Endothelial cell of umbilical vein (primary cell): ENCODE data around the gene CCN2. TPM values are rescaled to one million over a fixed set of nuclear protein-coding genes. Genes with fewer than 3 reads are reported as not detected.
A peak's percentile ranks its signal among the peaks of the same experiment; 100 is the strongest.

Experiments
- BruUV-seq: library from RNA; stranded (reverse); fragments of 400-500 nt; replicated peaks from 2 replicates; lab custom pipeline; 2021; lab: Mats Ljungman, UMichigan
- CTCF ChIA-PET: fragments of 300-600, 350-600 bp; sonication (Branson Sonifier 250); formaldehyde crosslinking; loops from one replicate; lab custom pipeline; 2021; ENCODE audit warnings: antibody characterized with exemption, inconsistent platforms; lab: Charles Lee
- POLR2A ChIA-PET: fragments of 300-600, 350-600 bp; sonication (Branson Sonifier 250); formaldehyde crosslinking; loops from one replicate; lab custom pipeline; 2021; ENCODE audit warnings: antibody characterized with exemption, inconsistent platforms; lab: Charles Lee
- DNase-seq: peaks from one replicate; pipeline ENCODE4 v3.0.0-alpha.2; 2011; ENCODE audit warnings: low read depth, low spot score
- FAIRE-seq: peaks from 2 replicates; lab custom pipeline; 2011; peaks lifted over from hg19 to GRCh38; lab: Jason Lieb, UNC
- H2AFZ ChIP-seq: 2 replicates; pipeline ENCODE4 v1.6.0; 2012; ENCODE audit warnings: low read depth, low read length, control low read depth, inconsistent platforms
- H3K27ac ChIP-seq: 2 replicates; pipeline ENCODE4 v1.5.1; 2011; ENCODE audit warnings: low read depth, mild to moderate bottlenecking, control low read depth, low read length, moderate library complexity; ENCODE audit not compliant: insufficient read depth
- H3K27me3 ChIP-seq, 2 experiments: 2 replicates each; pipeline versions ENCODE4 v1.6.0 to v1.6.1; 2011; ENCODE audit warnings: low read length in 2 of 2, mixed read lengths in 1 of 2; ENCODE audit not compliant: control insufficient read depth in 2 of 2, insufficient read depth in 2 of 2
- H3K36me3 ChIP-seq, 2 experiments: 2 replicates in 1 of 2; 3 replicates in 1 of 2; pipeline ENCODE4 v1.5.1; 2011; ENCODE audit warnings: low read length in 2 of 2, mild to moderate bottlenecking in 1 of 2, moderate library complexity in 1 of 2; ENCODE audit not compliant: control insufficient read depth in 2 of 2, insufficient read depth in 2 of 2; ENCODE audit errors: extremely low read depth in 1 of 2
- H3K4me1 ChIP-seq: 3 replicates; pipeline ENCODE4 v1.5.1; 2011; ENCODE audit warnings: mild to moderate bottlenecking, low read length; ENCODE audit not compliant: control insufficient read depth, insufficient read depth; ENCODE audit errors: extremely low read depth
- H3K4me2 ChIP-seq: 2 replicates; pipeline ENCODE4 v1.6.1; 2011; ENCODE audit warnings: low read length, control low read depth, mixed read lengths; ENCODE audit not compliant: insufficient read depth
- H3K4me3 ChIP-seq, 3 experiments: fragments of 200-600 bp in 1 of 3; sonication (generic), shearing (Covaris generic) in 1 of 3; replicated peaks in 1 of 3; 2 replicates each; pipeline ENCODE4 v1.5.1; 2011 to 2016; ENCODE audit warnings: control low read depth in 3 of 3, low read length in 3 of 3, mild to moderate bottlenecking in 2 of 3, inconsistent platforms in 1 of 3, low read depth in 1 of 3, moderate library complexity in 1 of 3; ENCODE audit not compliant: insufficient read depth in 1 of 3
- H3K79me2 ChIP-seq: 2 replicates; pipeline ENCODE4 v1.6.0; 2012; ENCODE audit warnings: low read length, inconsistent platforms; ENCODE audit not compliant: control insufficient read depth, insufficient read depth
- H3K9ac ChIP-seq: replicated peaks from 2 replicates; pipeline ENCODE3; 2011; ENCODE audit warnings: low read length, control low read depth; ENCODE audit not compliant: insufficient read depth; ENCODE audit errors: extremely low read depth
- H3K9me1 ChIP-seq: replicated peaks from 3 replicates; pipeline ENCODE4 v1.6.0; 2011; ENCODE audit warnings: mild to moderate bottlenecking, low read length; ENCODE audit not compliant: control insufficient read depth, insufficient read depth; ENCODE audit errors: extremely low read depth
- H3K9me3 ChIP-seq: replicated peaks from 2 replicates; pipeline ENCODE4 v1.5.1; 2012; ENCODE audit warnings: low read length, inconsistent platforms; ENCODE audit not compliant: control insufficient read depth, insufficient read depth
- H4K20me1 ChIP-seq: replicated peaks from 2 replicates; pipeline ENCODE3; 2011; ENCODE audit warnings: mild to moderate bottlenecking, low read length; ENCODE audit not compliant: control insufficient read depth, insufficient read depth; ENCODE audit errors: extremely low read depth
- EZH2 ChIP-seq: IDR thresholded peaks from 2 replicates; pipeline ENCODE4 v1.6.1; 2012; ENCODE audit warnings: borderline replicate concordance, low read depth, mild to moderate bottlenecking, moderate library complexity, low read length, inconsistent platforms; ENCODE audit not compliant: severe bottlenecking
- FOS ChIP-seq: IDR thresholded peaks from 2 replicates; pipeline ENCODE4 v1.6.1; 2011; ENCODE audit warnings: mild to moderate bottlenecking, low read length, moderate library complexity, borderline replicate concordance; ENCODE audit not compliant: insufficient read depth
- GATA2 ChIP-seq: IDR thresholded peaks from 2 replicates; pipeline ENCODE4 v1.7.0; 2011; ENCODE audit warnings: low read depth, mild to moderate bottlenecking, moderate library complexity, mixed read lengths, low read length; ENCODE audit not compliant: insufficient read length, insufficient read depth
- JUN ChIP-seq: IDR thresholded peaks from 2 replicates; pipeline ENCODE4 v1.6.1; 2011; ENCODE audit warnings: borderline replicate concordance, low read depth; ENCODE audit not compliant: insufficient read length, insufficient read depth
- MYC ChIP-seq: IDR thresholded peaks from one replicate; pipeline ENCODE4 v1.6.1; 2011; ENCODE audit warnings: mild to moderate bottlenecking, low read depth, low read length
- POLR2A ChIP-seq: IDR thresholded peaks from 2 replicates; pipeline ENCODE4 v1.6.1; 2012; ENCODE audit warnings: low read depth, mild to moderate bottlenecking, control low read depth, low read length
- dilution Hi-C: fragments of 300-500 bp; cut with MboI; formaldehyde crosslinking; loops from one replicate; pipeline ENCODE4 v1.15.0; 2019; ENCODE audit warnings: low sequenced_read_pairs; ENCODE audit not compliant: extremely low pct_ligation_motif_present
- intact Hi-C: fragments of 100-400 bp; cut with micrococcal nuclease; formaldehyde crosslinking; loops from one replicate; pipeline ENCODE4 v1.10.0; 2022
- polyA plus RNA-seq, 4 experiments: library from polyadenylated mRNA; depleted of rRNA in 3 of 4; stranded (reverse) in 3 of 4; unstranded in 1 of 4; fragments of >200 nt; gene quantifications; 2 replicates each; pipeline versions ENCODE4 v1.2.1 to v1.2.3, GENCODE V29; 2011 to 2012; ENCODE audit warnings: missing spikeins in 1 of 4
- total RNA-seq: library from RNA; stranded (reverse); gene quantifications from 2 replicates; pipeline ENCODE4 v1.2.3, GENCODE V29; 2021
- TF ChIP-seq, protein P1 (sequence below): IDR thresholded peaks from 2 replicates; pipeline ENCODE4 v1.6.1; 2011; ENCODE audit not compliant: insufficient read depth, insufficient read length
- TF ChIP-seq, protein P2 (sequence below), 2 donors: IDR thresholded peaks; 1 replicate in 1 of 2; 2 replicates in 1 of 2; pipeline ENCODE4 v1.5.1; 2011; ENCODE audit warnings: low read length in 2 of 2, mild to moderate bottlenecking in 2 of 2, moderate library complexity in 2 of 2, control low read depth in 1 of 2, inconsistent platforms in 1 of 2, low read depth in 1 of 2; ENCODE audit not compliant: insufficient read depth in 1 of 2; ENCODE audit errors: extremely low read depth in 1 of 2

The CCN2 gene
- total and polyA plus RNA-seq, 2 donors (not counting 3 experiments of a cell fraction or from before 2014, with no cell fraction given) = 1,926 to 2,488 TPM

DNA sequence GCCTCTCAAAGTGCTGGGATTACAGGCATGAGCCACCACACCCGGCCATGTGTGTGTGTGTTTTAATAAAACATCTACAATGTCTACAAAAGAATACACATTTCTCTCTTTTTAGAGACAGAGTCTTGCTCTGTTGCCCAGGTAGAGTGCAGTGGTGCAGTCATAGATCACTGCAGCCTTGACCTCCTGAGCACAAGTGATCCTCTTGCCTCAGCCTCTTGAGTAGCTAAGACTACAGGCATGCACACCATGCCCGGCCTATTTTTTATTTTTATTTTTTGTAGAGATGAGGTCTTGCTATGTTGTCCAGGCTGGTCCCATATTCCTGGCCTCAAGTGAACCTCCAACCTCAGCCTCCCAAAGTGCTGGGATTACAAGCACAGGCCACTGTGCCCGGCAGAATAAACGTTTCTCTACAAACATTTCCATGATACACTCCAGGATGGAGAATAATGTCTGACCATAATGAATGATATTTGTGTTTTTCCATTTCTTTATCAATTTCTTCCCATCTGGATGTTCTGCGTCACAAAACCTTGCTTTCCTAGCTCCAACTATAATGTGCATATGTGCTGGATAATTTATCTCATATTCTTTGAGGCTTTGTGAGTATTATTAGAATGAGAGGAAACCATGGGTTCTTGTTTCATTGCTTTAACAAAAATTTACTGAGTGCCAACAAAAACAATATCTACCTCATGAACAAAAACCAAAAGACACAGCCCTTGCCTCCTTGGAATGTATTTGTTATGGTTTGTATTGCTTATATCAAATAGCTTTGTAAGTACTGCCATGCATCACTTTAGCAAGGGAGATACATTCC is 28.6 kb upstream of the CCN2 start:
- peak overlapping the region; percentile 38 for H3K9ac ChIP-seq
- no peak overlapping the region for H3K4me2 ChIP-seq
- H3K79me2 ChIP-seq = no peaks in the 10 kb centered on the region
- TSS peak; percentile 22 for BruUV-seq
- ChIA-PET POLR2A (interaction anchor here (0.7 to 3.8 kb wide), 7 partner anchors 9 to 151 kb away, joined by 3 to 34 read pairs (median 4); partner anchors contain the start of gene CCN2), CTCF (interaction anchor here (0.6 to 1.9 kb wide), 12 partner anchors 8 to 152 kb away, joined by 3 to 8 read pairs (median 3); partner anchors contain the start of gene CCN2)
- no peaks in the 10 kb centered on the region for H3K9me3 ChIP-seq
- no peaks in the 10 kb centered on the region for H4K20me1 ChIP-seq
- intact Hi-C loops (loop anchor here (1.0 kb wide), 4 partner anchors 28 to 152 kb away; partner anchors contain the start of gene CCN2), dilution Hi-C loops (no loop called here)
- no peak overlapping the region for H2AFZ ChIP-seq
- peak overlapping the region; percentile 74 for H3K27ac ChIP-seq
- H3K27me3 ChIP-seq = no peaks in the 10 kb centered on the region
- peak; percentile 85 for FAIRE-seq
- no peak overlapping the region for H3K4me3 ChIP-seq
- no peaks in the 10 kb centered on the region for H3K9me1 ChIP-seq
- H3K36me3 ChIP-seq = no peaks in the 10 kb centered on the region
- H3K4me1 ChIP-seq = peaks cover 37% of the 10 kb centered on the region
- TF ChIP-seq JUN (peak; percentile 64), GATA2 (no peak), FOS (peak; percentile 37)
- TF ChIP-seq, protein P1, sequence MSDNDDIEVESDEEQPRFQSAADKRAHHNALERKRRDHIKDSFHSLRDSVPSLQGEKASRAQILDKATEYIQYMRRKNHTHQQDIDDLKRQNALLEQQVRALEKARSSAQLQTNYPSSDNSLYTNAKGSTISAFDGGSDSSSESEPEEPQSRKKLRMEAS = no peak
- DNase-seq = peak; percentile 95

DNA sequence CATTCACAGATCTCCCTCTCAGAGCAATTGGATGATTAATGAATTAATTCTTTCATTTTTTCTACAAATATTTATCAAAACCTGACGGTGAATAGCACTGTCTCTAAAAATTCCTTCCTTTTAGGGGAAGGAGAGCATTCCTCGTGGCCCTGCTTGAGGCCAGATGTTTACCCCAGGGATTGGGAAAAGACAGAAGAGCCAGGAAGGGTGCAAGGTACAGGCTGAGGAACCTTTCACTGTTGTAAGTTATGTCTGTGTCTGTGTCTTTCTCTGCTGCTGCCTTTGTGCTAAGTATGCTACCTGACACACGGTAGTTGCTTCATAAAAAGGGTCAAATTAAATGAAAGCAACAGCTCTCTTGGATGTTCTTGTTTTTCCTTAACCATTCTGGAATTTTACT is 27.4 kb upstream of the CCN2 start:
- TF ChIP-seq GATA2 (no peak), EZH2 (no peak), POLR2A (no peak), MYC (no peak), FOS (no peak), JUN (no peak)
- TF ChIP-seq, protein P2, sequence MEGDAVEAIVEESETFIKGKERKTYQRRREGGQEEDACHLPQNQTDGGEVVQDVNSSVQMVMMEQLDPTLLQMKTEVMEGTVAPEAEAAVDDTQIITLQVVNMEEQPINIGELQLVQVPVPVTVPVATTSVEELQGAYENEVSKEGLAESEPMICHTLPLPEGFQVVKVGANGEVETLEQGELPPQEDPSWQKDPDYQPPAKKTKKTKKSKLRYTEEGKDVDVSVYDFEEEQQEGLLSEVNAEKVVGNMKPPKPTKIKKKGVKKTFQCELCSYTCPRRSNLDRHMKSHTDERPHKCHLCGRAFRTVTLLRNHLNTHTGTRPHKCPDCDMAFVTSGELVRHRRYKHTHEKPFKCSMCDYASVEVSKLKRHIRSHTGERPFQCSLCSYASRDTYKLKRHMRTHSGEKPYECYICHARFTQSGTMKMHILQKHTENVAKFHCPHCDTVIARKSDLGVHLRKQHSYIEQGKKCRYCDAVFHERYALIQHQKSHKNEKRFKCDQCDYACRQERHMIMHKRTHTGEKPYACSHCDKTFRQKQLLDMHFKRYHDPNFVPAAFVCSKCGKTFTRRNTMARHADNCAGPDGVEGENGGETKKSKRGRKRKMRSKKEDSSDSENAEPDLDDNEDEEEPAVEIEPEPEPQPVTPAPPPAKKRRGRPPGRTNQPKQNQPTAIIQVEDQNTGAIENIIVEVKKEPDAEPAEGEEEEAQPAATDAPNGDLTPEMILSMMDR (IDR thresholded peaks at IDR 0.05; ENCODE audit: extremely low read depth in 1 of 2, insufficient read depth in 1 of 2, low read depth in 1 of 2, low read length in 2 of 2) = no peak
- TF ChIP-seq, protein P1 = no peak
- Histone ChIP-seq H3K79me2 (no peaks in the 10 kb centered on the region), H3K9me1 (no peaks in the 10 kb centered on the region), H3K27me3 (no peaks in the 10 kb centered on the region), H3K9ac (no peak overlapping the region), H2AFZ (no peak overlapping the region), H3K4me2 (no peak overlapping the region), H3K4me1 (peaks cover 37% of the 10 kb centered on the region), H4K20me1 (no peaks in the 10 kb centered on the region), H3K36me3 (no peaks in the 10 kb centered on the region), H3K4me3 (no peak overlapping the region), H3K9me3 (no peaks in the 10 kb centered on the region), H3K27ac (no peak overlapping the region)
- dilution Hi-C loops = no loop called here
- FAIRE-seq (no peak), DNase-seq (no peak)
- POLR2A ChIA-PET = no interaction called here
- CTCF ChIA-PET = interaction anchor here (1.4 to 1.5 kb wide), 2 partner anchors 12 to 18 kb away, joined by 3 read pairs; no protein-coding TSS in a partner anchor
- BruUV-seq = no TSS peak
- intact Hi-C loops = no loop called here
